HepG2 (cell line): ENCODE data around the gene STMN3. TPM values are rescaled to one million over a fixed set of nuclear protein-coding genes. Genes with fewer than 3 reads are reported as not detected.

ENCODE experiments used
- ARNT2 ChIP-seq: sonication (generic); formaldehyde crosslinking; IDR thresholded peaks from 2 replicates; pipeline ENCODE4 v1.8.0; 2022; ENCODE audit warnings: mild to moderate bottlenecking, low read depth, missing genetic modification reagents, moderate library complexity
- FOXO1 ChIP-seq: sonication (generic); formaldehyde crosslinking; IDR thresholded peaks from 2 replicates; pipeline ENCODE4 v1.4.0; 2020; ENCODE audit warnings: missing genetic modification reagents
- KLF12 ChIP-seq: sonication (generic); formaldehyde crosslinking; IDR thresholded peaks from 2 replicates; pipeline ENCODE4 v1.4.0; 2020; ENCODE audit warnings: missing genetic modification reagents, borderline replicate concordance
- MXD4 ChIP-seq: IDR thresholded peaks from 2 replicates; pipeline ENCODE4 v1.6.1; 2016; ENCODE audit warnings: mild to moderate bottlenecking, missing biosample characterization, missing genetic modification reagents
- MYC ChIP-seq: sonication (generic); formaldehyde crosslinking; IDR thresholded peaks from 2 replicates; pipeline ENCODE4 v1.9.0; 2021; ENCODE audit warnings: missing genetic modification reagents, borderline replicate concordance
- PITX1 ChIP-seq: sonication (generic); formaldehyde crosslinking; IDR thresholded peaks from 2 replicates; pipeline ENCODE4 v1.5.1; 2020; ENCODE audit warnings: mild to moderate bottlenecking, missing genetic modification reagents
- RFXANK ChIP-seq: IDR thresholded peaks from 2 replicates; pipeline ENCODE4 v1.6.1; 2016
- ZFP41 ChIP-seq: sonication (generic); formaldehyde crosslinking; IDR thresholded peaks from 2 replicates; pipeline ENCODE4 v1.4.0; 2020; ENCODE audit warnings: mild to moderate bottlenecking, missing genetic modification reagents, borderline replicate concordance
- ZMYM3 ChIP-seq: sonication (generic); formaldehyde crosslinking; IDR thresholded peaks from 2 replicates; pipeline ENCODE4 v1.5.1; 2020; ENCODE audit warnings: mild to moderate bottlenecking, missing genetic modification reagents
- ZNF441 ChIP-seq: sonication (generic); formaldehyde crosslinking; IDR thresholded peaks from 2 replicates; pipeline ENCODE4 v1.7.0; 2021; ENCODE audit warnings: missing genetic modification reagents, borderline replicate concordance
- ZNF451 ChIP-seq: sonication (generic); formaldehyde crosslinking; IDR thresholded peaks from 2 replicates; pipeline ENCODE4 v1.5.0; 2020; ENCODE audit warnings: mild to moderate bottlenecking, missing genetic modification reagents
- ZNF816 ChIP-seq: sonication (generic); formaldehyde crosslinking; IDR thresholded peaks from 2 replicates; pipeline ENCODE4 v1.8.0; 2022; ENCODE audit warnings: missing genetic modification reagents, mild to moderate bottlenecking, borderline replicate concordance
- ZSCAN29 ChIP-seq: sonication (generic); formaldehyde crosslinking; conservative IDR thresholded peaks from 2 replicates; pipeline ENCODE4 v1.4.0; 2020; ENCODE audit warnings: mild to moderate bottlenecking, missing genetic modification reagents
- polyA plus RNA-seq, 8 experiments: library from polyadenylated mRNA; depleted of rRNA in 3 of 8; stranded (reverse) in 7 of 8; unstranded in 1 of 8; fragments of >200 nt; fragmentation: Illumina TruSeq in 4 of 8; extraction: Trizol in 4 of 8; gene quantifications; 2 replicates each; pipeline versions ENCODE4 v1.2.1 to v1.2.3, GENCODE V29; 2011 to 2016; ENCODE audit warnings: low read depth in 4 of 8, missing spikeins in 1 of 8, mixed read lengths in 1 of 8; ENCODE audit not compliant: insufficient read depth in 1 of 8
- total RNA-seq, 5 experiments: library from RNA; depleted of rRNA; stranded (reverse); fragments of >200 nt; fragmentation: Illumina TruSeq; extraction: Trizol; gene quantifications; 2 replicates each; pipeline ENCODE4 v1.2.3, GENCODE V29; 2016; ENCODE audit warnings: low read depth in 1 of 5
- TF ChIP-seq, protein P1 (sequence below): sonication (generic); formaldehyde crosslinking; IDR thresholded peaks from 2 replicates; pipeline ENCODE4 v1.4.0; 2020; ENCODE audit warnings: missing genetic modification reagents, borderline replicate concordance
- TF ChIP-seq, protein P2 (sequence below): sonication (generic); formaldehyde crosslinking; IDR thresholded peaks from 2 replicates; pipeline ENCODE4 v1.8.1; 2023; ENCODE audit warnings: mild to moderate bottlenecking, missing genetic modification reagents
- TF ChIP-seq, protein P3 (sequence below): sonication (generic); formaldehyde crosslinking; IDR thresholded peaks from 2 replicates; pipeline ENCODE4 v1.5.1; 2020; ENCODE audit warnings: missing genetic modification reagents, mild to moderate bottlenecking, borderline replicate concordance
- TF ChIP-seq, protein P4 (sequence below): sonication (generic); formaldehyde crosslinking; IDR thresholded peaks from 2 replicates; pipeline ENCODE4 v1.5.0; 2020; ENCODE audit warnings: mild to moderate bottlenecking, low read depth, missing genetic modification reagents, borderline replicate concordance
- TF ChIP-seq, protein P5 (sequence below): sonication (generic); formaldehyde crosslinking; IDR thresholded peaks from 2 replicates; pipeline ENCODE4; 2020; ENCODE audit warnings: missing genetic modification reagents, mild to moderate bottlenecking, borderline replicate concordance
- TF ChIP-seq, protein P6 (sequence below): sonication (generic); formaldehyde crosslinking; IDR thresholded peaks from 2 replicates; pipeline ENCODE4 v1.4.0; 2020; ENCODE audit warnings: missing genetic modification reagents

The STMN3 gene
- total and polyA plus RNA-seq, 2 of the 13 experiments (the other 11 are each of a cell fraction or from before 2014, with no cell fraction given): 21.0 to 48.3 TPM

DNA sequence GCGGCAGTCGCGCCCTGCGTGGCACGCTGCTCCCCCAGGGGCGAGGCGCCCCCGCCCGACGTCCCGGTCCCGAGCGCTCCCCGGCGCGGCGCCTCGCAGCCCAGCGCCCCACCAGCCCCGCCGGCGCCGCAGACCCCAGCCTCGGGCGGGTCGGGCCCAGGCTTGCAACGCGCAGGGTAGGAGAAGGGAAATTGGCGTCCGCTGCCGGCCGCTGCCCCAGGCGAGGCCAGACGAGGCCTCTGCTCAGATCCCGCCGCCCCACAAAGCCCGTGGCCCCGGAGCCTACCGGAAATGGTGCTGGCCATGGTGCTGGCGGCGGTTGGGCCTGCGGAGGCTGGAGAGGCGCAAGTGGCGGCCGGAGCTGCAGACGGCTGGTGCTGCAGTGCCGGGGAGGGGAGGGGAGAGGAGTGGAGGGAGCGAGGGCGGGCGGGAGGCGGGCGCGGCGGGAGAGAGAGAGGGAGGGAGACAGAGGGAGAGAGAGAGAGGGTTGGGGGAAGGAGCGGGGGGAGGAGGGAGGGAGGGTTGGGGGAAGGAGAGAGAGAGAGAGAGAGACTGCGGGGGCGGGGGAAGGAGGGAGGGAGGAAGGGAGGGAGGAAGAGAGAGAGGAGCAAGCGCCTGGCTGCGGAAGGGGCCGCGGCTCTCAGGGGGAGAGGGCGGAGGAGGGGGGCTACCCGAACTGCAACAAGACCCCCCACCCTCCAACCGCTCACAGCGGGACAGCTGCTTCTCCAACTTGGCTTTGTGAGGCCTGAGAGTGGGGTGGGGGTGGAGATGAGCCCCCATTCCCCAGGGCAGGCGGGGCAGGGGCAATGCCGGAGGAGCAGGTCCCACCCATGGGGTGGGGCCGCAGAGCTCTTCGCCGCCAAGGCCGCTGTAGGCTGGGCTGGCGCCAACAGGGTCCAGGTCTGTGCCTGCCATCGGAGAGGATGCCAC is at the start of gene STMN3 (continued):
- TF ChIP-seq, protein P1, sequence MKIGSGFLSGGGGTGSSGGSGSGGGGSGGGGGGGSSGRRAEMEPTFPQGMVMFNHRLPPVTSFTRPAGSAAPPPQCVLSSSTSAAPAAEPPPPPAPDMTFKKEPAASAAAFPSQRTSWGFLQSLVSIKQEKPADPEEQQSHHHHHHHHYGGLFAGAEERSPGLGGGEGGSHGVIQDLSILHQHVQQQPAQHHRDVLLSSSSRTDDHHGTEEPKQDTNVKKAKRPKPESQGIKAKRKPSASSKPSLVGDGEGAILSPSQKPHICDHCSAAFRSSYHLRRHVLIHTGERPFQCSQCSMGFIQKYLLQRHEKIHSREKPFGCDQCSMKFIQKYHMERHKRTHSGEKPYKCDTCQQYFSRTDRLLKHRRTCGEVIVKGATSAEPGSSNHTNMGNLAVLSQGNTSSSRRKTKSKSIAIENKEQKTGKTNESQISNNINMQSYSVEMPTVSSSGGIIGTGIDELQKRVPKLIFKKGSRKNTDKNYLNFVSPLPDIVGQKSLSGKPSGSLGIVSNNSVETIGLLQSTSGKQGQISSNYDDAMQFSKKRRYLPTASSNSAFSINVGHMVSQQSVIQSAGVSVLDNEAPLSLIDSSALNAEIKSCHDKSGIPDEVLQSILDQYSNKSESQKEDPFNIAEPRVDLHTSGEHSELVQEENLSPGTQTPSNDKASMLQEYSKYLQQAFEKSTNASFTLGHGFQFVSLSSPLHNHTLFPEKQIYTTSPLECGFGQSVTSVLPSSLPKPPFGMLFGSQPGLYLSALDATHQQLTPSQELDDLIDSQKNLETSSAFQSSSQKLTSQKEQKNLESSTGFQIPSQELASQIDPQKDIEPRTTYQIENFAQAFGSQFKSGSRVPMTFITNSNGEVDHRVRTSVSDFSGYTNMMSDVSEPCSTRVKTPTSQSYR (CRISPR knock-in tag): peak; percentile 91
- TF ChIP-seq RFXANK (CRISPR knock-in tag) (peak; percentile 95; the same call in 1 of the 2 replicates), ZMYM3 (peak; percentile 55), ZNF441 (CRISPR knock-in tag) (peak; percentile 97), PITX1 (CRISPR knock-in tag) (peak; percentile 91), MXD4 (peak; percentile 98), ZFP41 (CRISPR knock-in tag) (peak; percentile 83; the same call in 1 of the 2 replicates), ZSCAN29 (CRISPR knock-in tag) (no peak; the same call in 1 of the 2 replicates), ZNF451 (CRISPR knock-in tag) (peak; percentile 95), FOXO1 (peak; percentile 95), ARNT2 (CRISPR knock-in tag) (peak; percentile 99), KLF12 (CRISPR knock-in tag) (peak; percentile 94), MYC (CRISPR knock-in tag) (peak; percentile 84), ZNF816 (CRISPR knock-in tag) (peak; percentile 94)
- TF ChIP-seq, protein P2, sequence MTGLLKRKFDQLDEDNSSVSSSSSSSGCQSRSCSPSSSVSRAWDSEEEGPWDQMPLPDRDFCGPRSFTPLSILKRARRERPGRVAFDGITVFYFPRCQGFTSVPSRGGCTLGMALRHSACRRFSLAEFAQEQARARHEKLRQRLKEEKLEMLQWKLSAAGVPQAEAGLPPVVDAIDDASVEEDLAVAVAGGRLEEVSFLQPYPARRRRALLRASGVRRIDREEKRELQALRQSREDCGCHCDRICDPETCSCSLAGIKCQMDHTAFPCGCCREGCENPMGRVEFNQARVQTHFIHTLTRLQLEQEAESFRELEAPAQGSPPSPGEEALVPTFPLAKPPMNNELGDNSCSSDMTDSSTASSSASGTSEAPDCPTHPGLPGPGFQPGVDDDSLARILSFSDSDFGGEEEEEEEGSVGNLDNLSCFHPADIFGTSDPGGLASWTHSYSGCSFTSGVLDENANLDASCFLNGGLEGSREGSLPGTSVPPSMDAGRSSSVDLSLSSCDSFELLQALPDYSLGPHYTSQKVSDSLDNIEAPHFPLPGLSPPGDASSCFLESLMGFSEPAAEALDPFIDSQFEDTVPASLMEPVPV (CRISPR knock-in tag): peak; percentile 84
- TF ChIP-seq, protein P3, sequence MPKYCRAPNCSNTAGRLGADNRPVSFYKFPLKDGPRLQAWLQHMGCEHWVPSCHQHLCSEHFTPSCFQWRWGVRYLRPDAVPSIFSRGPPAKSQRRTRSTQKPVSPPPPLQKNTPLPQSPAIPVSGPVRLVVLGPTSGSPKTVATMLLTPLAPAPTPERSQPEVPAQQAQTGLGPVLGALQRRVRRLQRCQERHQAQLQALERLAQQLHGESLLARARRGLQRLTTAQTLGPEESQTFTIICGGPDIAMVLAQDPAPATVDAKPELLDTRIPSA (CRISPR knock-in tag): peak; percentile 43; the same call in 1 of the 2 replicates
- TF ChIP-seq, protein P4, sequence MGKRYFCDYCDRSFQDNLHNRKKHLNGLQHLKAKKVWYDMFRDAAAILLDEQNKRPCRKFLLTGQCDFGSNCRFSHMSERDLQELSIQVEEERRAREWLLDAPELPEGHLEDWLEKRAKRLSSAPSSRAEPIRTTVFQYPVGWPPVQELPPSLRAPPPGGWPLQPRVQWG (CRISPR knock-in tag): no peak
- TF ChIP-seq, protein P5, sequence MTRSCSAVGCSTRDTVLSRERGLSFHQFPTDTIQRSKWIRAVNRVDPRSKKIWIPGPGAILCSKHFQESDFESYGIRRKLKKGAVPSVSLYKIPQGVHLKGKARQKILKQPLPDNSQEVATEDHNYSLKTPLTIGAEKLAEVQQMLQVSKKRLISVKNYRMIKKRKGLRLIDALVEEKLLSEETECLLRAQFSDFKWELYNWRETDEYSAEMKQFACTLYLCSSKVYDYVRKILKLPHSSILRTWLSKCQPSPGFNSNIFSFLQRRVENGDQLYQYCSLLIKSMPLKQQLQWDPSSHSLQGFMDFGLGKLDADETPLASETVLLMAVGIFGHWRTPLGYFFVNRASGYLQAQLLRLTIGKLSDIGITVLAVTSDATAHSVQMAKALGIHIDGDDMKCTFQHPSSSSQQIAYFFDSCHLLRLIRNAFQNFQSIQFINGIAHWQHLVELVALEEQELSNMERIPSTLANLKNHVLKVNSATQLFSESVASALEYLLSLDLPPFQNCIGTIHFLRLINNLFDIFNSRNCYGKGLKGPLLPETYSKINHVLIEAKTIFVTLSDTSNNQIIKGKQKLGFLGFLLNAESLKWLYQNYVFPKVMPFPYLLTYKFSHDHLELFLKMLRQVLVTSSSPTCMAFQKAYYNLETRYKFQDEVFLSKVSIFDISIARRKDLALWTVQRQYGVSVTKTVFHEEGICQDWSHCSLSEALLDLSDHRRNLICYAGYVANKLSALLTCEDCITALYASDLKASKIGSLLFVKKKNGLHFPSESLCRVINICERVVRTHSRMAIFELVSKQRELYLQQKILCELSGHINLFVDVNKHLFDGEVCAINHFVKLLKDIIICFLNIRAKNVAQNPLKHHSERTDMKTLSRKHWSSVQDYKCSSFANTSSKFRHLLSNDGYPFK (CRISPR knock-in tag): peak; percentile 63
- TF ChIP-seq, protein P6, sequence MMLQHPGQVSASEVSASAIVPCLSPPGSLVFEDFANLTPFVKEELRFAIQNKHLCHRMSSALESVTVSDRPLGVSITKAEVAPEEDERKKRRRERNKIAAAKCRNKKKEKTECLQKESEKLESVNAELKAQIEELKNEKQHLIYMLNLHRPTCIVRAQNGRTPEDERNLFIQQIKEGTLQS (CRISPR knock-in tag): peak; percentile 93
